ENCODE results near the gene TIMP3.

The TIMP3 gene

DNA sequence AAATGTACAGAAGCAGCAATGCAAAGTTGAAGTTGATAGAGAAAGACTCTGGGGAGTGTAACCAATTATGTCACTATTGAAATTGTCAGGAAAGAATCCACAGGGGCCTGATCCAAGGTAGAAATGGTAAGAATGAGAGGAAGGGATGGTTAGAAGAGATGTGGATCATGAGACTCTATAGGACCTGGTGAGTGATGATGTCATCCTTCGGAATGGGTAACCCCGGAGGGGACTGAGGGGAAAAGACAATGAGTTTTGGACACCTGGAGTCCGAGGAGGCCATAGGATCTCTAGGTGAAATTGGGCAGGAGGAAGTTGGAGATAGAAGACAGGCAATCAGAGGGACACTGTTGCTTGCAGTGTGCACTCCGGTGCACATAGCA lies 6.3 kb upstream of the TIMP3 start:
- H3K4me3 ChIP-seq (ENCODE audit: low read length): no peak overlapping the region
- no peak for DNase-seq (ENCODE audit: low read depth)
- TF ChIP-seq, protein P1, sequence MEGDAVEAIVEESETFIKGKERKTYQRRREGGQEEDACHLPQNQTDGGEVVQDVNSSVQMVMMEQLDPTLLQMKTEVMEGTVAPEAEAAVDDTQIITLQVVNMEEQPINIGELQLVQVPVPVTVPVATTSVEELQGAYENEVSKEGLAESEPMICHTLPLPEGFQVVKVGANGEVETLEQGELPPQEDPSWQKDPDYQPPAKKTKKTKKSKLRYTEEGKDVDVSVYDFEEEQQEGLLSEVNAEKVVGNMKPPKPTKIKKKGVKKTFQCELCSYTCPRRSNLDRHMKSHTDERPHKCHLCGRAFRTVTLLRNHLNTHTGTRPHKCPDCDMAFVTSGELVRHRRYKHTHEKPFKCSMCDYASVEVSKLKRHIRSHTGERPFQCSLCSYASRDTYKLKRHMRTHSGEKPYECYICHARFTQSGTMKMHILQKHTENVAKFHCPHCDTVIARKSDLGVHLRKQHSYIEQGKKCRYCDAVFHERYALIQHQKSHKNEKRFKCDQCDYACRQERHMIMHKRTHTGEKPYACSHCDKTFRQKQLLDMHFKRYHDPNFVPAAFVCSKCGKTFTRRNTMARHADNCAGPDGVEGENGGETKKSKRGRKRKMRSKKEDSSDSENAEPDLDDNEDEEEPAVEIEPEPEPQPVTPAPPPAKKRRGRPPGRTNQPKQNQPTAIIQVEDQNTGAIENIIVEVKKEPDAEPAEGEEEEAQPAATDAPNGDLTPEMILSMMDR (conservative IDR thresholded peaks at IDR 0.05; ENCODE audit: low read depth, low read length): no peak

DNA sequence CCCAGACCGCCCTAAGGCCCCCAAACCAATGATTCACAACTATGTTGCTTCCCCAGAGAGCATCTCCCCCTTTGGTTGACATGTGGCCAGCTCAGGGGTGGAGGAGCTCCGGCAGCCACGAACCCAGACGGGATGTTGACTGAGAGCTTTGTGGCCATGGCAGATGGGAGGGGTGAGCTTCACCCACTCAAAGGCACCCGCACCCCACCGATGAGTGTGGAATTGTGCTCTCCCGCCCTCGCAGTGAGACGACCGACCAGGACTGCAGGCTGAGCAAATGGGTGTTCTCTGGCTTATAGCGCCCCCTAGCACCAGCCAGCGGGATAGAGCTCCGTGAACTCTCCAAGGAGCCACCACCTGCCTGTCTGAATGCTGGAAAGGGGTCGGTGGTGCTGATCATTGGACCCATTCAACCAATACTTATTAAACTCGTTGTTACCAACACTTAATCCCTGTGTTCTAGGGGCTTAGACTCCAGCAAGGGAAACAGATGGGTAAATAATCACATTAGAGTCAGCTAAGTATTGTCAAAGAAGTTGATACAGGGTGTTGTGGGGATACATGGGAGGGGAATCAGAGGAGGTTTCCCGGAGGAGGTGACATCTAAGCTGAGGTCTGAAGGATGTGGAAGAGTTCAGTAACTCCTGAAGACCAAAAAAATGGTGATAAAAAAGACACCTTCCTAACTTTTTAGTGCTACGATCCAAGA lies 4.5 kb upstream of the TIMP3 start:
- DNase-seq (ENCODE audit: low read depth): no peak

DNA sequence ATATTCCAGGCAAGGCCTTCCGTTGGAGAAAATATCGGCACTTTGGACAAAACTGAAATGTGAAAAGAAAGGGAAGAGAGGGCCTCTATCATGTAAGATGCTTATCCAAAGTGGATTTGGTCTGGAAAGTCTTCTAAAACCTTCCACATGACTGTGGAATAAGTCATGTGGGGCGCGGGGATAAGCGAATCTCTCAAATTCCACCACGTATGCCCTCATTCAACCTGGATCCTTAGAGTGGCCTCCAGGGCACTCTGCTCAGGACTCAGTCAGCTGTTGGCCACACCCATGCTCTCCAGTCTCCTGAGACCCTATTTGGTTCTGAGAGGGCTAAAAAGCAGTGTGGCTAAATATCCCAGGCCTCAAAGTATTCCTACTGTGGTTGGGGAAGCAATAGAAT lies 2.0 kb upstream of the TIMP3 start:
- DNase-seq (ENCODE audit: low read depth): peak; percentile 46
- TF ChIP-seq, protein P1 (conservative IDR thresholded peaks at IDR 0.05; ENCODE audit: low read depth, low read length): no peak
- no peak overlapping the region for H3K4me3 ChIP-seq (ENCODE audit: low read length)

More for the DNA sequence above, 4.5 kb upstream of the TIMP3 start:
- TF ChIP-seq, protein P1 (conservative IDR thresholded peaks at IDR 0.05; ENCODE audit: low read depth, low read length): peak; percentile 91
- H3K4me3 ChIP-seq (ENCODE audit: low read length): no peak overlapping the region

- DNase-seq (ENCODE audit: low read depth): no peak
- TF ChIP-seq, protein P1 (conservative IDR thresholded peaks at IDR 0.05; ENCODE audit: low read depth, low read length): no peak
- peak overlapping the region; percentile 51 for H3K4me3 ChIP-seq (ENCODE audit: low read length)
Measured at GRCh38 chr22:32800158-32800882, 1.2 kb upstream of the TIMP3 start.

- peak overlapping the region; percentile 51 for H3K4me3 ChIP-seq (ENCODE audit: low read length)
- TF ChIP-seq, protein P1 (conservative IDR thresholded peaks at IDR 0.05; ENCODE audit: low read depth, low read length): no peak
- no peak for DNase-seq (ENCODE audit: low read depth)
Measured at GRCh38 chr22:32800994-32801536, 440 bp upstream of the TIMP3 start.

DNA sequence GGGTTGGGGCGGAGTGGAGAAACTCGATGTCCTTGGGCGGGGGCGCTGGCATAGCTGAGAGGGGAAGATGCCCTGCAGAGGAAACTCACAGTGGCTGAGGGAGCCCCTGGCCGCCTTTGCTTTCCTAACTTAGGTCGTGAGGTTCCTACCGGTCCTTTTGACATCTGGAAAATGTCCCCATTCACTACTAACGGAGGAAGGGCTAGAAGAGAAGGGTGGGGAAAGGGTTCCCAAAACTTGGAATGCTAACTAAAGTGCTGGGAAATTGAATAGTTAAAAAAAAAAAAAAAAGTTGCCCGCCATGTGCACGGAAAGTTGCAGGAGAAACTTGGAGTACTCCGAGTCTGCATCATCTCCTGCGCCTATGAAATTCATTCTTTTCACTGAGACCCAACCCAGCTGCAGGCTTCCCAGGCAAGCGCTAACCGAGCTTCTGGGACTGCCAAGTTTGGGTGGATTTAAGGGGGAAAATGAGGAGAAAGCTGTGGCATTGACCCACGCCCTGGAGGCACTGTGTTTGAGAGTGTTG lies 796 bp downstream of the TIMP3 start:
- DNase-seq (ENCODE audit: low read depth): no peak
- peak overlapping the region; percentile 100 for H3K4me3 ChIP-seq (ENCODE audit: low read length)
- TF ChIP-seq, protein P1 (conservative IDR thresholded peaks at IDR 0.05; ENCODE audit: low read depth, low read length): no peak
